NCI-H2081 treated with DMSO at 0.1 percent for 48 hours (cell line): ENCODE measurements around the gene DHPS.
"Not testable (repeated sequence)": the region's sequence is repeated elsewhere in the genome, so short reads cannot be mapped to it uniquely, and the experiment has no call there.

Experiments used
- DNase-seq: peaks from one replicate; lab custom pipeline; 2025; lab: John Stamatoyannopoulos, UW

Gene DHPS

GRCh38 chr19:12705654-12706331 is 24.1 kb upstream of the DHPS start:
- no peak for DNase-seq

DNA sequence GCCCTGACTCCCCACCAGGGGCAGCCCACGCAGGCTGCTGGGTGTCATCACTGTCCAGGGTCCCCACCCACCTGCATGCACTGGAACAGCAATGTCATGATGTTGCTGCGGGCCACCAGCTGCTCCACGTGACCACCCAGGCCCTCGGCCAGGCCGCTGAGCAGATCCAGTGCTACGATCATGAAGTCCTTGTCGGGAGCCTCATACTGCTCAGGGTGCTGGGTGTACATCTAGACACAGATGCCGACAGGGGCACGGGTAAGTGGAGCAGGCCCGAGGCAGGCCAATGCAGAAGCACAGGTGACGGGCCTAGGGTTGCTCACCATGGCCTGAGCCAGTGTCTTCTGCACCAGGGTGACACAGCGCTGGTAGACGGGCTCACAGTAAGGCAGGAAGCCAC is 23.5 kb upstream of the DHPS start:
- DNase-seq: no peak

DNA sequence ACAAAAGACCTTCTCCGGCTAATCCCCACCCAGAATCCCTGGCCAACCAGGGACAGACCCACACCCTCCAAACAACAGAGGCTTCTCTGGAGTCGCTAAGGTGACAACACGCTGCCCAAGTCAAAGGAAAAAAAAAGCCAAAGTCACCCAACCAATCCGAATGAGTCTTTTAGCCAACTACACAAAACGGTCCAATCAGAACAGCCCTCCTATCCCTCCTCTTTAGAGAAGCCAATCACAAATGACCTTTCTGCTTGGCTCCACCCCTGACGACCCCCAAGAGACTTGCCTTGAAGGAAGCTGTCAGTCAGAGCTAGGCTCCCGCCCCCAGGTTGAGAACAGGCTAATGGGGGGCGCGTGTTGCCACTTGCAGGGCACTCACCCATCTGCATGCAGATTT is 21.4 kb upstream of the DHPS start:
- no peak for DNase-seq

DNA sequence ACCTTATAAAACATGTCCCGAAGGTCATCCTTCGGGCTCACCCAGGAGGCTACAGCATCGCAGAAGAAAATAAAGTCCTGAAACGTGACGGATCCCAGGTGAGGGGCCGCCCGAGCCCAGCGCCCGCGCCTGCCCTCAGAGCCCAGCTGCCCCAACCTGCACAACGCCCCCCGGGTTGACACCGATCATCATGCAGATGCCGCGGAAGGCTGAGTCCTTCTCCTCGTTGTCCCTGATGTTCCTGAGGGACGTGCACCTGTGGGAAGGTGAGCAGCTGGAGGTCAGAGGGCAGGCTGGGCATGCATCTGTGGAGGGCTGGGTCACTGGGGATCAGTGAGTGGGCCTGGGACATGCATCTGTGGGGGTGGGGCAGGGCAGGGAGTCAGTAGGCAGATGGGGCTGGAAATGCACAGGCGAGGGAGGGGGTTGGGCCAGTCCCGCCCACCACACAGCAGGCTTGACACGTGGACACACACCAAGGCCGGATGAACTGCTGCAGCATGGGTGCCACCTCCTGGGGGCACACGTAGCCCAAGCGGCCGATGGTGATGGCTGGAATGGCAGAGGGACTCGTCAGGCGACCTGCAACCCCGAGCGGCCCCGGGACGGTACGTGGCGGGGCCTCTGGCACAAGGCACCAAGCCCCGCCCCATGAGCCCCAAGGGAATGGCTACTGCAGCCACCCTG is 20.1 kb upstream of the DHPS start:
- no peak for DNase-seq

- no peak for DNase-seq
These were observed 16.5 kb upstream of the DHPS start for GRCh38 chr19:12698138-12698537.

- DNase-seq: not testable (repeated sequence)
These were observed 15.7 kb upstream of the DHPS start for GRCh38 chr19:12697425-12697824.

DNA sequence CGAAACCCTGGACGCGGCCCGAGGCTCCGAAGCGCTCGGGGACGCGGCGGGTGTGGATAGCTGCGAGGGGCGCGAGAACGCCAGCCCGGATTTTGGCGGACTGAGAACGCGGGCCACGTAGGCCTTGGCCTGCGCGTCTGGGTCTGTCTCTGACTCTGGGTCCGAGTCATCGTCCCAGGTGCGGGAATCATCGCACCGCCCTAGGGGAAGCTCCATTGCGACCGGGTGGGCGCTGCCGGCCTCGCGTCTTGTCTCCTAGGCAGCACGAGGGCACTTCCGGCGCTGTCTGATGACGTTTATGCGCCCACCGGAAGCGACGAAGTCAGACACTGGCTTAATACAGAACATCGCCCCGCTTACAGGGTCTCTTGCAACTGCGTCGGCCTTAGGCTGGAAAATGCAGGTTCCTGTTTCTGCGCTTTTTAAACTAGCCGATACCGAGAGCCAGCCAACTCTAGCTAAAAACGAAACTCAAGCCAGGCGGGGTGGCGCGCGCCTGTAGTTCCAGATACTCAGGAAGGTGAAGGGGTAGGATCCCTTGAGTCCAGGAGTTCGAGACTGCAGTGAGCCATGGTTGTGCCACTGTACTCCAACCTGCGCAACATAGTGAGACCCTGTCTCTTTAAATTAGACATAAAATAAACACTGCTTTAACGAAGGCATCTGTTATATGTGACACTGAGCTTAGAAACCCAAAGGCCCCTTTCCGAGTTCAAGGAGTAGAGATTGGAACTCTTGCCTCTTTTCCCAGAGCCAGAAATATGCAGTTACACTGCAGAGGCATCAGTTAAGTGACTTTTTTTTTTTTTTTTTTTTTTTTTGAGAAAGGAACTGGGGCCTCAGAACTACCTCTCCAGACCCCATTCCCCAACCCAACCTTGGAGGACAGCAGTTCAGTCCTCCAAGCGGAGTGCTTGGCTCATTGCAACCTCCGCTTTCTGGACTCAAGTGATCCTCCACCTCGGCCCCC is 15.0 kb upstream of the DHPS start, which contains the start of gene FBXW9:
TSS of gene FBXW9 (minus strand) at position 266 of the 970 bp plus-strand sequence. CDS start at position 216, 50 bp downstream.
- peak; percentile 3 for DNase-seq

DNA sequence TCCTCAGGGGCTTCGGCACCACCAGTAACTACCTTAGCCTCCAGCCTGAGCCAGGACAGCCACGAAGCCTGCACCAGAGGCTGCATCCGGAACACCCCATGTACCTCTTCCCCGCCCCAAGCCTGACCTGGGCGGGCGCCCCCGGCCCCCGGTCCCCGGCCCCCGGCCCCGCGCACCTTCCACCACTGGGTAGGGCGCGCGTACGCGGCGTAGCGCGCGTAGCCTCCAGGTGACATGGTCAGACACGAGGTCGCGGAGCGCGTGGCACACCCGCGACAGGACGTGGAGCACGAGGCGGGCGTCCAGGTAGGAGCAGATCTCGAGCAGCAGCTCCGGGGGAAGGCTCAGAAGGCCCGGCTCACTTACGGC is 14.3 kb upstream of the DHPS start:
- no peak for DNase-seq

DNA sequence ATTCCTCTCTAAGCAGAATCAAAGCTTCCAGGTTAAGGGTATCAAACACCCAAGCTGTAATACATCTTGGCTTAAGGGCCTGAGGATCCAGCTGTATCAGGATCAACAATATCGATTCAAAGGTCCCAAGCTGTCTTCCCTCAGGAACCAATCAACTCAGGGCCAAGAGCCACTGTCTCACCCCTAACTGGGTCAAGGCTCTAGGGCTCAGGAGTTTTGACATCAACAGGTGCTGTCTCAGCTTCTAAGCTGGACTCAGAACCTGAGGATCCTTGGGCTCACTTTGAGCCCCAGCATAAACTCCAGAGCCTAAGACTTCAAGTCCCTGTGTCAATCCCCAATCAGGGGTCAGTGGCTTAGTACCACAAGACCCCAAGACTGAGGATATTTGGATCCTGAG is 13.8 kb upstream of the DHPS start:
- no peak for DNase-seq

DNA sequence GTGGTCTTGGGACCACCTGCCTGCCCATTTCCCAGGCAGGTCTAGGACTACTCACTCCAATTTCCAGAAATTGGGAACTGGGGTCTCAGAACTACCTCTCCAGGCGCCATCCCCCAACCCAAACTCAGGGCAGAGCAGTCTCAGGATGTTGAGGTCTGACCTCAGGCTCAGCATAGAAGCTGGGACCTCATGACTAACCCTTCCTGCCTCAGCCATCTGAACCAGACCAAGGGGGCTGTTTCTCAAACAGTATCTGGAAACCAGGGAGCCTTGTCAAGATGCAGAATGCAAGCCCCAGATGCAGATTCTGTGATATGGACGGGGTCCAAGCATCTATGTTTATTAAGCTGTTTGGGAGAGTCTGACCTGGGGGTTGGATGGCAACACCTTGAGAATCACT is 13.4 kb upstream of the DHPS start:
- DNase-seq: no peak

DNA sequence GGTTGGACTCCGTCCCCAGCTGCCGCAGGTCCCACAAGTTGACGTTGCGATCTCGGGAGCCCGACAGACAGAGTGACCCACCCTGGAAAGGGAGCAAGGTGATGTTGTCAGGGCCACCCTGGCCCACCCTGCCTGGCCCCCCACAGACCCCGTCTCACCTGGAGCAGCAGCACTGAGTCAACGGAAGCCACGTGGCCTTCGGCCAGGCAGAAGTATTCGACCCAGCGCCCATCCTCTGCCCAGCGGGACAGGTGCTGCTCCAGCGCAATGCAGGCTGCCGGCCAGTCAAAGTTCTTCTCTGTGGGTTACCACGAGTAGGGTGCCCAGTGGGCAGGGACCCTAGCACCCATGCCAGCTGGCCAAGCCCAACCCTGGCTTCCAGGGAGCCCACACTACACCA is 13.0 kb upstream of the DHPS start:
- no peak for DNase-seq

- DNase-seq: no peak
These were observed 11.3 kb upstream of the DHPS start for GRCh38 chr19:12692960-12693359.

DNA sequence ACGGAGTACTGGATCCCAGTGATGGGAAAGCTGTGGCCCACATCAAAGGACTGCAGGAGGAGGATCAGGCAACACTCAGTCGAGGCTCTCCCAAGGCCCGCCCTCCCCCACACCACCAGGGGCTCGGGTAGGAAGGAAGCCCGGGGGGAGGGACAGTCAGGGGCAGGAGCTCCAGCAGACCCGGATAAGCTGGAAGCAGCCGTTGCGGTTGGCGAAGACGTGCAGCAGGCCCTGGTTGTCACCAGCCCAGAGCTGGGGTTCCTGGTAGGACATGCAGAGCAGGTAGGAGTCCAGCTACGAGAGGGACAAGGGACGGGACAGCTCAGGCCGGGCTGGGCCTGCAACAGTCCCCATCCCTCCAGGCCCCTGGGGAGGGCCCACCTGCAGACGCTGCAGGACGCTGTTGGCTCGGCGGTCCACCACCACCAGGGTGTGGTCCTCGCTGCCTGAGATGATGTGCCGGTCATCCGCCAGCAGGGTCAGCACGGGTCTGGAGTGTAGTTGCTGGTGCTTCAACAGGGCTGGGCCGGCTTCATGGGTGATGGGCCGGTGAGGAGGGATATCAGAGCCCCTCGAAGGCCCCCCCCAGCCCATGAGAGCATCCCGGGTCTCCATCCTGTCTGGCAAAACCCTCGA is 8.0 kb upstream of the DHPS start:
- DNase-seq: no peak

GRCh38 chr19:12689012-12689411 is 7.3 kb upstream of the DHPS start:
- no peak for DNase-seq

DNA sequence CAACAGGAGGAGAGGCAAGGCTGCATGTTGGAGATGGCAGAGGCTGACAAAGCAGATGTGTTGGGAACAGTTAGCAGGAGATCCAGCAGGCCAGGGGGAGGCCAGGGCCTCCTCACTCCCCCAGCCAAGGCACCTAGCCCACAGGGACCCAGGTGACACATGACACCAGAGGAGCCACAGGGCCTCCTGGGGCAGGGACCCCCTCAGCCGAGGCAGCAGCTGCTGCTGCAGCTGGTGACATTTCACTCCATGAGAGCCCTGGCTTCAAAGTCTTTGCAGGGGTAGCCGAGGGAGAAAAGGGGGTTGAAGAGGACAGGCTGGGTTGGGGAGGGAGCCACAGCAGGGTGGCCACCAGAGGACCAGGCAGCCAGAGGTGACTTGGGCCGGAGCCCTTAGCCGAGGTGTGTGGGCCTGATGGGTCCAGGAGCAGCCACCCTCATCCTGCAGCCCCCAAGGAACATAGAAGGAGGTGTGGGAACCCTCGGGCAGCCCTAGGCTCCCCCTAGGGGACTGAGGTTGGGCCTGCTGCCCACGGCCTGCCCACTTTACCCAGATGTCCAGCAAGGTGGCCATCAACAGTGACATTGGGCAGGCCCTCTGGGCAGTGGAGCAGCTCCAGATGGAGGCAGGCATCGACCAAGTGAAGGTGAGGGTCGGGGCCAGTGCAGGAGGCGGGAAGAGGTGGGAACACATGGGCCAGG is 6.0 kb upstream of the DHPS start, which contains the start of gene GNG14:
TSS of gene GNG14 (plus strand) at position 503 of the 701 bp plus-strand sequence. CDS start at position 554, 51 bp downstream.
- no peak for DNase-seq

DNA sequence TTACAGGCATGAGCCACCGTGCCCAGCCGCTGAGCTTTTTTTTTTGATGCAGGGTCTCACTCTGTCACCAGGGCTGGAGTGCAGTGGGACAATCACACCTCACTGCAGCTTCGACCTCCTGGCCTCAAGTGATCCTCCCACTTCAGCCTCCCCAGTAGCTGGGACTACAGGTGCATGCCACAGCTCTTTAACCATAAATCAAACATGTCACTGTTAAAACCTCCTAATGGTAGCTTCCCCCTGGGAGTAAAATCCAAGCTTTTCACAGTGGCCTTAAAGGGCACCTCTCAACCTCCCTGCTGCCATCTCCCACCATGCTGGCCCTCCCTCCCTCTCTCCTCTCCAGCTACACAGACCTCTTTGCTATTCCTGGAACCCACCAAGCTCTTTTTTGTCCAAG is 4.2 kb upstream of the DHPS start:
- no peak for DNase-seq

DNA sequence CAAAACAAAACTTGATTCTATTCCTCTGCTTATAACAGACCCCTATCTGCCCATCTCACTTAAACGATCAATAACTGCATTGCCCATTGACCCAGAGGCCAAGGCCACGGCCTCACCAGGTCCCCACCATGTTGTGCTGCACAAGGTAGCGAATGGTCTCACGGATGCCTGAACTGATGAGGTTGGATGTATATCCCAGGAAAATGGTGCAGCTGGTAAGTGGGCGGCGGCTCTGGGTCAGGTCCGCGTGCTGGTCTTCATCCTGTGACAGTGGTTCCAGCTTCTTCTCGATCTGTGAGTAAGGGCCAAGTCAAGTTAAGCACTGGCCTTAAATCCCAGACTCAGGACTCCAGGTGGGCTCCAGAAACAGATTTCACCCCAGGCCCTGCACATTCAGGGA is 1.6 kb downstream of the DHPS start:
- no peak for DNase-seq

DNA sequence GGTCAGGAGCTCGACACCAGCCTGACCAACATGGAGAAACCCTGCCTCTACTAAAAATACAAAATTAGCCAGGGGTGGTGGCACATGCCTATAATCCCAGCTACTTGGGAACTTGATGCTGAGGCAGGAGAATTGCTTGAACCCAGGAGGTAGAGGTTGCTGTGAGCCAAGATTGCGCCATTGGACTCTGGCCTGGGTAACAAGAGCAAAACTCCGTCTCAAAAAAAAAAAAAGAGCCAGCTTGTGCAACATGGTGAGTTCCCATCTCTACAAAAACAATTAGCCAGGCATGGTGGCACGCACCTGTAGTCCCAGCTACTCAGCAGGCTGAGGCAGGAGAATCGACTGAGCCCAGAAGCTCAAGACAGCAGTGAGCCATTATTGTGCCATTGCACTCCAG is 3.6 kb downstream of the DHPS start:
- DNase-seq: not testable (repeated sequence)

DNA sequence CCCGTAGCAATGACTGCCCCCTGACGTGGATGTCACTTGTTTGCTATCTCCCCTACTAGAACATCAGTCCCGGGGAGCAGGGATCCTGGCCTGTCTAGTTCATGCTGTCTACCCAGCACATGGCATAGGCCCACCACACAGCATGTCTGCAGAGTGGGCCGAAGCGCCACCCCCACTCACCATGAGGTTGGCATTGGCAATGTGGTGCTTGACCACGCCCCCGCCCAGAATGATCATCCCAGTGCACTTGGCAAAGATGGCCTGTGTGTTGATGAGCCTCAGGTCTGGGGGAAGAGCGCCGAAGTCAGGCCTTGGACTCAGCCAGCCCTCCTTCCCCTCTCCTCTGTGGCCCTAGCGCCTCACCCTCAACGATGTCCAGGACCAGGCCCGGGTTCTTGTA is 4.8 kb downstream of the DHPS start:
- DNase-seq: no peak

GRCh38 chr19:12676384-12676792 is 5.3 kb downstream of the DHPS start:
- DNase-seq: peak; percentile 0

- no peak for DNase-seq
These were observed 5.7 kb downstream of the DHPS start for GRCh38 chr19:12675940-12676339.
